Spleen (tissue), 11 donors: ENCODE data around the gene RUBCNL. TPM values are rescaled to one million over a fixed set of nuclear protein-coding genes. Genes with fewer than 3 reads are reported as not detected.

Experiments used
- DNase-seq: peaks from one replicate; pipeline ENCODE4 v3.0.0-alpha.2; 2020
- H3K27ac ChIP-seq, 8 donors: fragments of 200-600 bp; sonication (generic) in 7 of 8; 1 replicate in 4 of 8; 2 replicates in 4 of 8; pipeline versions ENCODE4 v1.5.0 to v1.8.0; 2016 to 2021; ENCODE audit warnings: inconsistent platforms in 4 of 8, mild to moderate bottlenecking in 4 of 8, moderate library complexity in 1 of 8
- H3K27me3 ChIP-seq, 7 donors: fragments of 200-600 bp; sonication (generic) in 6 of 7; replicated peaks in 1 of 7; 1 replicate in 4 of 7; 2 replicates in 3 of 7; pipeline versions ENCODE4 v1.5.0 to v1.8.0; 2016 to 2021; ENCODE audit warnings: inconsistent platforms in 3 of 7, mild to moderate bottlenecking in 1 of 7
- H3K36me3 ChIP-seq, 6 donors: fragments of 200-600 bp; sonication (generic) in 5 of 6; 1 replicate in 4 of 6; 2 replicates in 2 of 6; pipeline versions ENCODE4 v1.5.0 to v1.8.0; 2016 to 2021; ENCODE audit warnings: inconsistent platforms in 2 of 6
- H3K4me1 ChIP-seq, 6 donors: fragments of 200-600 bp; sonication (generic) in 5 of 6; 1 replicate in 3 of 6; 2 replicates in 3 of 6; pipeline versions ENCODE4 v1.5.0 to v1.8.0; 2016 to 2021; ENCODE audit warnings: inconsistent platforms in 3 of 6
- H3K4me3 ChIP-seq, 8 donors: fragments of 200-600 bp; sonication (generic) in 7 of 8; 1 replicate in 4 of 8; 2 replicates in 4 of 8; pipeline versions ENCODE4 v1.5.0 to v1.8.0; 2016 to 2021; ENCODE audit warnings: inconsistent platforms in 4 of 8, mild to moderate bottlenecking in 4 of 8, moderate library complexity in 2 of 8
- H3K9me3 ChIP-seq, 8 donors: fragments of 200-600 bp; sonication (generic) in 7 of 8; 1 replicate in 4 of 8; 2 replicates in 4 of 8; pipeline versions ENCODE4 v1.5.0 to v1.8.0; 2016 to 2021; ENCODE audit warnings: inconsistent platforms in 4 of 8
- CTCF ChIP-seq, 11 experiments: fragments of 200-600 bp in 7 of 11; fragments of 450-650 bp in 4 of 11; sonication (generic) in 4 of 11; IDR thresholded peaks in 8 of 11; conservative IDR thresholded peaks in 3 of 11; 1 replicate in 7 of 11; 2 replicates in 4 of 11; pipeline versions ENCODE4 v1.4.0 to v1.8.0; 2016 to 2021; ENCODE audit warnings: antibody characterized with exemption in 11 of 11, inconsistent platforms in 4 of 11, mild to moderate bottlenecking in 1 of 11
- POLR2A ChIP-seq, 3 donors: fragments of 450-650 bp; IDR thresholded peaks; one replicate each; pipeline ENCODE4 v1.5.1; 2017; ENCODE audit warnings: antibody characterized with exemption in 3 of 3, mild to moderate bottlenecking in 1 of 3
- POLR2AphosphoS5 ChIP-seq, 3 donors: sonication (generic); formaldehyde crosslinking; IDR thresholded peaks; one replicate each; pipeline ENCODE4 v1.5.1; 2017; ENCODE audit warnings: antibody characterized with exemption in 3 of 3
- WGBS, 5 donors: extraction: QIAGEN DNeasy Blood & Tissue Kit in 3 of 5; methylation state at CpG; one replicate each; pipeline versions ENCODE4 v1.1.5 to v1.1.7; 2013 to 2018; 5-methylcytosine and 5-hydroxymethylcytosine counted together
- intact Hi-C: fragments of 100-400 bp; cut with DNase I; formaldehyde crosslinking; loops from one replicate; pipeline ENCODE4 v1.15.0; 2023; ENCODE audit warnings: low total_unique reads
- polyA plus RNA-seq, 3 donors: library from polyadenylated mRNA; stranded (reverse); fragments of 200-250 nt; gene quantifications; one replicate each; pipeline ENCODE4 v1.2.1, GENCODE V29; 2013
- total RNA-seq, 7 donors: library from RNA; depleted of rRNA in 3 of 7; stranded (reverse); fragments of >200 nt in 3 of 7; fragmentation: NEBNext Ultra II Directional in 4 of 7; extraction: Animal tissue kit (Norgen Biotek cat#: 25700) in 4 of 7; gene quantifications; one replicate each; pipeline versions ENCODE4 v1.1.0 to v1.2.1, GENCODE V29; 2016 to 2021
- donor health status: healthy with polysubstance abuse.
- donor health status: DM: no; HTN: no; CAD: no; lungs with moderate emphysema.
- donor health status: DM: no; HTN: no; CAD: no.
- donor health status: Bipolar disorder and iron deficiency.
- donor health status: healthy.
- donor health status: DM: no; HTN: no; CAD: no.
- donor health status: DM: yes; HTN: yes; CAD: no.

Gene RUBCNL
- total and polyA plus RNA-seq, 10 donors = 28.9 to 77.2 (median 48.4) TPM

- Histone ChIP-seq H3K4me3 (no peak overlapping the region), H3K27me3 (no peaks in the 10 kb centered on the region), H3K9me3 (no peaks in the 10 kb centered on the region), H3K4me1 (peaks cover 9 to 48% (median 29%) of the 10 kb centered on the region in 6 donors), H3K27ac (no peak overlapping the region), H3K36me3 (no peaks in the 10 kb centered on the region)
- intact Hi-C loops = no loop called here
- 37 to 66% (median 51%) methylated on average over 2 of the region's 2 CpGs for WGBS, 5 donors
- no peak for DNase-seq
- TF ChIP-seq POLR2A (IDR thresholded peaks at IDR 0.05) = no peak
- no peak for TF ChIP-seq CTCF (IDR thresholded peaks at IDR 0.05 in 8 of 11, conservative IDR thresholded peaks at IDR 0.05 in 3 of 11)
- no peak for TF ChIP-seq POLR2AphosphoS5 (IDR thresholded peaks at IDR 0.05)
Measured at GRCh38 chr13:46392967-46393366, 5.9 kb upstream of the RUBCNL start.

GRCh38 chr13:46389457-46390451, 2.7 kb upstream of the RUBCNL start:
- H3K9me3 ChIP-seq = no peaks in the 10 kb centered on the region
- H3K27ac ChIP-seq = peak overlapping the region; percentile 16 to 90 (median 80)
- 36 to 47% (median 41%) methylated on average over 8 to 9 of the region's 9 CpGs for WGBS, 5 donors
- TF ChIP-seq CTCF (IDR thresholded peaks at IDR 0.05 in 8 of 11, conservative IDR thresholded peaks at IDR 0.05 in 3 of 11) (no peak), POLR2AphosphoS5 (IDR thresholded peaks at IDR 0.05) (peak in 2 of 3 donors; percentile 60 to 84), POLR2A (IDR thresholded peaks at IDR 0.05) (no peak)
- intact Hi-C loops = no loop called here
- H3K4me3 ChIP-seq = peak overlapping the region in 1 of 8 donors; percentile 43
- H3K4me1 ChIP-seq = peaks cover 9 to 80% (median 42%) of the 10 kb centered on the region in 6 donors
- peaks cover 0 to 30% (median 17%) of the 10 kb centered on the region in 7 donors for H3K27me3 ChIP-seq
- peak; percentile 84 for DNase-seq
- H3K36me3 ChIP-seq = no peaks in the 10 kb centered on the region

GRCh38 chr13:46388846-46389245, 1.8 kb upstream of the RUBCNL start:
- no peaks in the 10 kb centered on the region for H3K36me3 ChIP-seq
- peaks cover 0 to 38% (median 17%) of the 10 kb centered on the region in 7 donors for H3K27me3 ChIP-seq
- 76 to 86% (median 84%) methylated on average over 3 of the region's 3 CpGs for WGBS, 5 donors
- peak overlapping the region in 6 of 8 donors; percentile 78 to 90 (median 84) for H3K27ac ChIP-seq
- no peak for DNase-seq
- H3K4me1 ChIP-seq = peaks cover 9 to 90% (median 43%) of the 10 kb centered on the region in 6 donors
- H3K9me3 ChIP-seq = no peaks in the 10 kb centered on the region
- H3K4me3 ChIP-seq = no peak overlapping the region
- intact Hi-C loops = no loop called here
- TF ChIP-seq POLR2AphosphoS5 (IDR thresholded peaks at IDR 0.05) (no peak), POLR2A (IDR thresholded peaks at IDR 0.05) (no peak), CTCF (IDR thresholded peaks at IDR 0.05 in 8 of 11, conservative IDR thresholded peaks at IDR 0.05 in 3 of 11) (no peak)

GRCh38 chr13:46388308-46388707, 1.3 kb upstream of the RUBCNL start:
- no peaks in the 10 kb centered on the region for H3K36me3 ChIP-seq
- no peak for TF ChIP-seq POLR2A (IDR thresholded peaks at IDR 0.05)
- no peak for TF ChIP-seq CTCF (IDR thresholded peaks at IDR 0.05 in 8 of 11, conservative IDR thresholded peaks at IDR 0.05 in 3 of 11)
- TF ChIP-seq POLR2AphosphoS5 (IDR thresholded peaks at IDR 0.05) = no peak
- peaks cover 0 to 38% (median 17%) of the 10 kb centered on the region in 7 donors for H3K27me3 ChIP-seq
- intact Hi-C loops = no loop called here
- no peaks in the 10 kb centered on the region for H3K9me3 ChIP-seq
- peaks cover 14 to 92% (median 46%) of the 10 kb centered on the region in 6 donors for H3K4me1 ChIP-seq
- 66 to 85% (median 74%) methylated on average over 6 of the region's 6 CpGs for WGBS, 5 donors
- H3K27ac ChIP-seq = peak overlapping the region in 4 of 8 donors; percentile 78 to 90 (median 88)
- no peak for DNase-seq
- H3K4me3 ChIP-seq = no peak overlapping the region
